Kidney tubule cell (primary cell): ENCODE results near the gene ELAPOR2.
"Not testable (repeated sequence)": the region's sequence is repeated elsewhere in the genome, so short reads cannot be mapped to it uniquely, and the experiment has no call there.

Experiments used
- DNase-seq: peaks from one replicate; pipeline ENCODE4 v3.0.0-alpha.2; 2018; ENCODE audit warnings: low spot score

ELAPOR2 gene

DNA sequence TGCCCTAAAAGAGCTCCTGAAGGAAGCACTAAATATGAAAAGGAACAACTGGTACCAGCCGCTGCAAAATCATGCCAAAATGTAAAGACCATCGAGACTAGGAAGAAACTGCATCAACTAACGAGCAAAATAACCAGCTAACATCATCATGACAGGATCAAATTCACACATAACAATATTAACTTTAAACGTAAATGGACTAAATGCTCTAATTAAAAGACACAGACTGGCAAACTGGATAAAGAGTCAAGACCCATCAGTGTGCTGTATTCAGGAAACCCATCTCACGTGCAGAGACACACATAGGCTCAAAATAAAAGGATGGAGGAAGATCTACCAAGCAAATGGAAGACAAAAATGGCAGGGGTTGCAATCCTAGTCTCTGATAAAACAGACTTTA is 17.9 kb downstream of the ELAPOR2 start:
- DNase-seq, result not testable (repeated sequence)

DNA sequence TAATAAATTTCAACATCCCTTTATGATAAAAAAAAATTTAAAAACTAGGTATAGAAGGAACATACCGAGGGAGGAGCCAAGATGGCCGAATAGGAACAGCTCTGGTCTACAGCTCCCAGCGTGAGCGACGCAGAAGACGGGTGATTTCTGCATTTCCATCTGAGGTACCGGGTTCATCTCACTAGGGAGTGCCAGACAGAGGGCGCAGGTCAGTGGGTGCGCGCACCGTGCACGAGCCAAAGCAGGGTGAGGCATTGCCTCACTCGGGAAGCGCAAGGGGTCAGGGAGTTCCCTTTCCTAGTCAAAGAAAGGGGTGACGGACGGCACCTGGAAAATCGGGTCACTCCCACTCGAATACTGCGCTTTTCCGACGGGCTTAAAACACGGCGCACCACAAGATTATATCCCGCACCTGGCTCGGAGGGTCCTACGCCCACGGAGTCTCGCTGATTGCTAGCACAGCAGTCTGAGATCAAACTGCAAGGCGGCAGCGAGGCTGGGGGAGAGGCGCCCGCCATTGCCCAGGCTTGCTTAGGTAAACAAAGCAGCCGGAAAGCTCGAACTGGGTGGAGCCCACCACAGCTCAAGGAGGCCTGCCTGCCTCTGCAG is 19.7 kb downstream of the ELAPOR2 start:
- peak; percentile 10 for DNase-seq

- DNase-seq, result peak; percentile 9
Measured at GRCh38 chr7:87038993-87039690, 20.3 kb downstream of the ELAPOR2 start.

DNA sequence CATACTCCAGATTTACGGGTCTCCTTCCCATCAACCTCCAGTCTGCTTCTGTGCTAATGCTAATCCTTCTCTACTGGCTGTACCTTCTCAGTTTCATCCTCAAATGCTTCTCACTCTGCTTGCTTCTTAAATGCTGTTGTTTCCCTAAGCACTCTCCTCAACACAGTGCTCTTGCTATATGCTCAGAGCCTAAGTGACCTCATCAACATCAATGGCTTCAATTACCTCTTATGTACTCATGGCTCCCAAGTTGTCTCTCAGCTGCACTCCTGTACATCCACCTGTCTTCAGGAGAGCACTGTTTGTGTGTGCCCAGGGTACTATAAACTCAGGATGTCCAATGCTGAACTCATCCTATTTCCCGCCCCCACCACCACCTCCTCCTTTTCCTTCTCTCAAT is 22.5 kb downstream of the ELAPOR2 start:
- no peak for DNase-seq

DNA sequence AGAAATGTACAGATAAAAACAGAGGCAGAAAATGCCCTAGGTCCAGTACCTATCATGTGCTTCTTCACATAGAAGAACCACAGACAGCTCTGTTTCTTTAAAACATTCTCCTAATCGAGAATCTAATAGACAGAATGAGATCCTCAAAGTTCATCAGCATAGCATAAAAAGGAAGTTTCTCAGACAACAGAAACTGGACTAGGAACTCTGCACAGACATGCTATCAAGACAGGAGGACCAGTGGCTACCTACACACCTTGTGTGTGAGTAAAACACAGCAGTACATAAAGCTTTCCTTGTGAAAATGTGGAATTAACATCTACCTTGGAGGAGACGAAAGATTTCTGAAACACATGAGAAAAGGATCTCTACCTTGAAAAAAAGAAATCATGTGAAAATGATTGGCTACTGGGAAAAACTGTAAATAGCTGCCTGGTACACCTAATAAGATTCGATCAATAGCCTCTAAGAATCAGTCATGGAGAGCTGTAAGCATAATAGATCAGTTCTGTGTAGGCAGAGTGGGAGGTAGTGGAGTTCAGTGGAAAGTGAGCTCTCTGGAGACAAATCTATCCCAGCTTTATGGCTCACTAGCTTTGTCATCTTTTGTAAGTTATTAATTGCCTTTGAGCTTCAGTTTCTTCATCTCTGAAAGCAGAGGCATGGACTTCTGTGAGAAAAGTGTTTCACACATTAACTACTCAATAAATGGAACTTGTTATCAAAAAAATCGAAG is 26.7 kb downstream of the ELAPOR2 start:
- no peak for DNase-seq

GRCh38 chr7:87029078-87029477 is 30.4 kb downstream of the ELAPOR2 start:
- no peak for DNase-seq

GRCh38 chr7:87028636-87029035 is 30.8 kb downstream of the ELAPOR2 start:
- no peak for DNase-seq

GRCh38 chr7:87027900-87028299 is 31.6 kb downstream of the ELAPOR2 start:
- DNase-seq, result no peak

- DNase-seq, result no peak
Measured at GRCh38 chr7:87021285-87021684, 38.2 kb downstream of the ELAPOR2 start.

GRCh38 chr7:87016606-87017005 is 42.8 kb downstream of the ELAPOR2 start:
- DNase-seq, result no peak

- no peak for DNase-seq
Measured at GRCh38 chr7:87013840-87014190, 45.6 kb downstream of the ELAPOR2 start.

DNA sequence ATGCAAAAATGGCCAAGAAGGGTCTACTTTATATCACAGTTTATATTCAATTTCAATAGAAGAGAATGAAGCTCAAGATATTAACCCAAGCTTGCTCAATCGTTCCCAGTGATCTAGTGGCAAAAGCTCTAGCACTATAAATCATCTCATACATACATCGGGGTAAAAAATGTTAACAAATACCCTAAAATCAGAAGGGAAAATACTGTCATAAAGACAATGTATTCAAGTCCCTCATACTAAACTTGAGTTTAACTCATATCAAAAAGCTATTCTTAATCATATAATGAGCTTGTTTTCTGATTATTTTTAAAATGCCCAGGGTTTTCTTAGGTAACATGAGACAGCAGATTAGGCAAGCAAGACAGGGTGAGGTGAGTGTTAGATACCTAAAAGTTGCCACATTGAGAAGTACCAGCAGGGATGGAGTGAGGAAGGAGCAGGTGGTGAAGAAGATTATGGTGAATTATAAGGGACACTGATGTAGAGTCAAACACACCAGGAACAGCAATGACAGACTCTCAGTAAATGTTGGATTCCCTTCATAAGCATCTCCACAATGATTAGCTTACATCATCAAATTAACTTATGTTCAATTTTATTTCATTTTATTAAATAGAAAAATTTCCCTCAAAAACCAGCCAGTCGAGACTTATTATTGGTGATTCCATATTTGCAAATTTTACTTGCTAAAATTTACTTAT is 46.2 kb downstream of the ELAPOR2 start:
- DNase-seq, result no peak
